Measurements from ENCODE around the gene CADM2. TPM values are rescaled to one million over a fixed set of nuclear protein-coding genes. Genes with fewer than 3 reads are reported as not detected.

Gene CADM2
- total RNA-seq, 1 donor = not detected

- no peaks in the 10 kb centered on the region for H3K9me3 ChIP-seq (ENCODE audit: low read depth, low read length)
- H2AFZ ChIP-seq (ENCODE audit: low read length) = no peak overlapping the region
- H3K27ac ChIP-seq (ENCODE audit: low read depth, low read length) = no peak overlapping the region
- no peaks in the 10 kb centered on the region for H3K79me2 ChIP-seq (ENCODE audit: insufficient read depth, low read length)
- no peaks in the 10 kb centered on the region for H3K36me3 ChIP-seq (ENCODE audit: insufficient read depth, low read length)
- no peaks in the 10 kb centered on the region for H4K20me1 ChIP-seq (ENCODE audit: insufficient read depth, low read length)
- no peaks in the 10 kb centered on the region for H3K4me1 ChIP-seq (ENCODE audit: insufficient read depth, low read length)
- H3K4me2 ChIP-seq (ENCODE audit: insufficient read depth, low read length) = no peak overlapping the region
- no peaks in the 10 kb centered on the region for H3K27me3 ChIP-seq (ENCODE audit: insufficient read depth, low read length)
- no peak for TF ChIP-seq CTCF (IDR thresholded peaks at IDR 0.05; ENCODE audit: extremely low read depth, low read depth, low read length)
- DNase-seq (ENCODE audit: insufficient read length, low spot score, missing footprints) = no peak
- no peak overlapping the region for H3K4me3 ChIP-seq (ENCODE audit: insufficient read depth, low read length)
Measured at GRCh38 chr3:85626662-85627061, 667.9 kb downstream of the CADM2 start.

GRCh38 chr3:85627932-85628331 is 669.1 kb downstream of the CADM2 start:
- no peak overlapping the region for H2AFZ ChIP-seq (ENCODE audit: low read length)
- H3K9me3 ChIP-seq (ENCODE audit: low read depth, low read length) = no peaks in the 10 kb centered on the region
- H3K4me3 ChIP-seq (ENCODE audit: insufficient read depth, low read length) = no peak overlapping the region
- H3K27ac ChIP-seq (ENCODE audit: low read depth, low read length) = no peak overlapping the region
- TF ChIP-seq CTCF (IDR thresholded peaks at IDR 0.05; ENCODE audit: extremely low read depth, low read depth, low read length) = no peak
- H3K79me2 ChIP-seq (ENCODE audit: insufficient read depth, low read length) = no peaks in the 10 kb centered on the region
- no peaks in the 10 kb centered on the region for H3K36me3 ChIP-seq (ENCODE audit: insufficient read depth, low read length)
- H3K27me3 ChIP-seq (ENCODE audit: insufficient read depth, low read length) = no peaks in the 10 kb centered on the region
- H4K20me1 ChIP-seq (ENCODE audit: insufficient read depth, low read length) = no peaks in the 10 kb centered on the region
- no peaks in the 10 kb centered on the region for H3K4me1 ChIP-seq (ENCODE audit: insufficient read depth, low read length)
- no peak overlapping the region for H3K4me2 ChIP-seq (ENCODE audit: insufficient read depth, low read length)
- DNase-seq (ENCODE audit: insufficient read length, low spot score, missing footprints) = no peak

DNA sequence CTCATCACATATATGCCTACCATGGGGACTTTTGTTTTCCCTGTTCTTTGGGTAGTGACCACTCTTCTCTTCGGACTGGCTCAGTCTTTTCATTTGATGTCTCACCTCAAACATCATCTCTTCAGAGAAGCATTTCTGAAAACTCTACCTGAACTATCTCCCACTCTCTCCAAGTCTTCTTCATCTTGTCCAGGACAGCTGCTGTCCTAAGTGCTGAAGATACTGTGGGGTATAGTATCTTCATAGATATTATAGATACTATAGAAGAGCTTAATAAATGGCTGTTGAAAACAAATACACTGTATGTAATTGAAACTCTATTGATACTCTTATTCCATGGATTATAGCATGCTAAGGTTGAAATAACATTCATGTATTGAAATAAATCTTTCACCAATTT is 672.3 kb downstream of the CADM2 start:
- Histone ChIP-seq H3K4me1 (ENCODE audit: insufficient read depth, low read length) (no peaks in the 10 kb centered on the region), H3K4me3 (ENCODE audit: insufficient read depth, low read length) (no peak overlapping the region), H3K36me3 (ENCODE audit: insufficient read depth, low read length) (no peaks in the 10 kb centered on the region), H3K27me3 (ENCODE audit: insufficient read depth, low read length) (no peaks in the 10 kb centered on the region), H2AFZ (ENCODE audit: low read length) (no peak overlapping the region), H3K4me2 (ENCODE audit: insufficient read depth, low read length) (no peak overlapping the region), H3K27ac (ENCODE audit: low read depth, low read length) (no peak overlapping the region), H3K79me2 (ENCODE audit: insufficient read depth, low read length) (no peaks in the 10 kb centered on the region), H4K20me1 (ENCODE audit: insufficient read depth, low read length) (no peaks in the 10 kb centered on the region), H3K9me3 (ENCODE audit: low read depth, low read length) (no peaks in the 10 kb centered on the region)
- TF ChIP-seq CTCF (IDR thresholded peaks at IDR 0.05; ENCODE audit: extremely low read depth, low read depth, low read length) = no peak
- DNase-seq (ENCODE audit: insufficient read length, low spot score, missing footprints) = no peak

DNA sequence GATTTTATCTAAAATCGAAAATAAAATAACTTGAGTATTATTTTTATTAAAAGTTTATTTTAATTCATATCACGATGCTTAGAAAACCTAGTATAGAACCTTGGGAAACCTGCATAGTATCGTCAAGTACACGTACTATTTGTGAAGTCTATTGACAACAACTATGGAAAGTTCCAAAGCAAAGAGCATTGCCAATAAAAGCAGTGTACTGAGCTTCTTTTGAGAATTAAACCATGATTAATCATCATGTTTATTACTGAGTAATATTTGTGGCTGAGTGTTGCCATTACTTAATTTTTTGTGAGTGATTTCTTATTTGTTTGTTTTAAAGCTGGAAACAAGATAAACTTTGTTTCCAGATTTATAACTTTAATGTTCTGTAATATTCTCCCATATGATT is 674.1 kb downstream of the CADM2 start:
- no peaks in the 10 kb centered on the region for H3K4me1 ChIP-seq (ENCODE audit: insufficient read depth, low read length)
- H3K9me3 ChIP-seq (ENCODE audit: low read depth, low read length) = peaks cover 2% of the 10 kb centered on the region
- no peak for DNase-seq (ENCODE audit: insufficient read length, low spot score, missing footprints)
- H3K27ac ChIP-seq (ENCODE audit: low read depth, low read length) = no peak overlapping the region
- no peak overlapping the region for H2AFZ ChIP-seq (ENCODE audit: low read length)
- no peaks in the 10 kb centered on the region for H4K20me1 ChIP-seq (ENCODE audit: insufficient read depth, low read length)
- no peaks in the 10 kb centered on the region for H3K36me3 ChIP-seq (ENCODE audit: insufficient read depth, low read length)
- no peak overlapping the region for H3K4me3 ChIP-seq (ENCODE audit: insufficient read depth, low read length)
- no peak for TF ChIP-seq CTCF (IDR thresholded peaks at IDR 0.05; ENCODE audit: extremely low read depth, low read depth, low read length)
- no peak overlapping the region for H3K4me2 ChIP-seq (ENCODE audit: insufficient read depth, low read length)
- no peaks in the 10 kb centered on the region for H3K79me2 ChIP-seq (ENCODE audit: insufficient read depth, low read length)
- no peaks in the 10 kb centered on the region for H3K27me3 ChIP-seq (ENCODE audit: insufficient read depth, low read length)

Measured in osteoblast (primary cell).